Neural cell (in vitro differentiated cells): ENCODE measurements around the gene GPANK1. TPM values are rescaled to one million over a fixed set of nuclear protein-coding genes. Genes with fewer than 3 reads are reported as not detected.

Source experiments
- H2AFZ ChIP-seq: fragments of 200-600, 300-800 bp; sonication (generic), shearing (Covaris generic); 2 replicates; pipeline ENCODE4 v1.6.0; 2014; ENCODE audit warnings: low read depth, mild to moderate bottlenecking, antibody characterized with exemption, low read length, moderate library complexity
- H3F3A ChIP-seq: fragments of 200-600 bp; shearing (Covaris generic); 2 replicates; pipeline ENCODE4 v1.6.1; 2016; ENCODE audit warnings: mild to moderate bottlenecking, moderate library complexity, mixed read lengths, antibody characterized with exemption, low read length; ENCODE audit not compliant: insufficient read depth, poor library complexity, severe bottlenecking
- H3K27ac ChIP-seq: fragments of 200-600, 300-800 bp; sonication (generic), shearing (Covaris generic); 2 replicates; pipeline ENCODE4 v1.5.1; 2014; ENCODE audit warnings: mild to moderate bottlenecking, low read length, moderate library complexity
- H3K27me3 ChIP-seq: fragments of 300-800, 200-600 bp; sonication (generic), shearing (Covaris generic); 2 replicates; pipeline ENCODE4 v1.6.0; 2014; ENCODE audit warnings: mild to moderate bottlenecking, low read depth, low read length, moderate library complexity; ENCODE audit not compliant: insufficient read depth
- H3K36me3 ChIP-seq: fragments of 300-800, 200-600 bp; sonication (generic), shearing (Covaris generic); 2 replicates; pipeline ENCODE4 v1.5.1; 2014; ENCODE audit warnings: mild to moderate bottlenecking, antibody characterized with exemption, low read length, moderate library complexity; ENCODE audit not compliant: insufficient read depth
- H3K4me2 ChIP-seq: fragments of 300-800, 200-600 bp; sonication (generic), shearing (Covaris generic); 2 replicates; pipeline ENCODE4 v1.6.0; 2014; ENCODE audit warnings: mild to moderate bottlenecking, low read length
- H3K4me3 ChIP-seq: fragments of 300-800, 200-600 bp; sonication (generic), shearing (Covaris generic); 2 replicates; pipeline ENCODE4 v1.5.1; 2014; ENCODE audit warnings: mild to moderate bottlenecking, low read length, moderate library complexity
- H3K79me2 ChIP-seq: fragments of 200-600 bp; shearing (Covaris generic); replicated peaks from 2 replicates; pipeline ENCODE4 v1.6.0; 2014; ENCODE audit warnings: mild to moderate bottlenecking, low read length, moderate library complexity; ENCODE audit not compliant: insufficient read depth
- H3K9ac ChIP-seq: fragments of 300-800, 200-600 bp; sonication (generic), shearing (Covaris generic); 2 replicates; pipeline ENCODE4 v1.6.1; 2016; ENCODE audit warnings: mild to moderate bottlenecking, low read length, mixed read lengths
- H3K9me2 ChIP-seq: fragments of 200-600 bp; shearing (Covaris generic); 2 replicates; pipeline ENCODE4 v1.6.1; 2016; ENCODE audit warnings: mild to moderate bottlenecking, low read length, mixed read lengths; ENCODE audit not compliant: insufficient read depth
- H3K9me3 ChIP-seq: fragments of 200-600, 300-800 bp; sonication (generic), shearing (Covaris generic); 2 replicates; pipeline ENCODE4 v1.6.1; 2016; ENCODE audit warnings: mild to moderate bottlenecking, mixed run types, low read length, moderate library complexity, mixed read lengths
- H4K20me1 ChIP-seq: fragments of 200-600 bp; shearing (Covaris generic); 2 replicates; pipeline ENCODE4 v1.6.1; 2016; ENCODE audit warnings: mild to moderate bottlenecking, mixed run types; ENCODE audit not compliant: insufficient read depth
- CTCF ChIP-seq: fragments of 450-650 bp; IDR thresholded peaks from 2 replicates; pipeline ENCODE4 v1.5.1; 2014; ENCODE audit warnings: antibody characterized with exemption, mild to moderate bottlenecking, moderate library complexity; ENCODE audit not compliant: poor library complexity, severe bottlenecking
- EP300 ChIP-seq: fragments of 450-650 bp; conservative IDR thresholded peaks from 2 replicates; pipeline ENCODE4 v1.6.1; 2014; ENCODE audit warnings: antibody characterized with exemption, mild to moderate bottlenecking, moderate library complexity; ENCODE audit not compliant: poor library complexity, severe bottlenecking
- EZH2 ChIP-seq: fragments of 200-600, 300-800 bp; shearing (Covaris generic), sonication (generic); IDR thresholded peaks from 2 replicates; pipeline ENCODE4 v1.6.1; 2014; ENCODE audit warnings: antibody characterized with exemption, low read length, borderline replicate concordance, mild to moderate bottlenecking; ENCODE audit not compliant: insufficient read depth, poor library complexity, severe bottlenecking
- MXI1 ChIP-seq: fragments of 450-650 bp; conservative IDR thresholded peaks from 2 replicates; pipeline ENCODE4 v1.6.1; 2014; ENCODE audit warnings: antibody characterized with exemption, mild to moderate bottlenecking; ENCODE audit not compliant: poor library complexity, severe bottlenecking
- POLR2AphosphoS5 ChIP-seq: IDR thresholded peaks from 2 replicates; pipeline ENCODE4 v1.6.1; 2012
- RAD21 ChIP-seq: fragments of 450-650 bp; conservative IDR thresholded peaks from 2 replicates; pipeline ENCODE4 v1.6.1; 2014; ENCODE audit warnings: antibody characterized with exemption, mild to moderate bottlenecking, moderate library complexity
- SMC3 ChIP-seq: fragments of 450-650 bp; conservative IDR thresholded peaks from 2 replicates; pipeline ENCODE4 v1.6.1; 2014; ENCODE audit warnings: antibody characterized with exemption, mild to moderate bottlenecking, moderate library complexity; ENCODE audit not compliant: poor library complexity
- TAF1 ChIP-seq: IDR thresholded peaks from 2 replicates; pipeline ENCODE4 v1.6.1; 2012; ENCODE audit warnings: low read depth
- polyA plus RNA-seq: library from polyadenylated mRNA; depleted of rRNA; stranded (reverse); fragments of >200 nt; gene quantifications from 2 replicates; pipeline ENCODE4 v1.2.3, GENCODE V29; 2014
- TF ChIP-seq, protein P1 (sequence below): IDR thresholded peaks from 2 replicates; pipeline ENCODE4 v1.6.1; 2012; ENCODE audit warnings: borderline replicate concordance

GPANK1 gene
- polyA plus RNA-seq, 1 donor from 2014 or later: 18.4 TPM

GRCh38 chr6:31690231-31691077 lies 25.7 kb upstream of the GPANK1 start:
- no peaks in the 10 kb centered on the region for H3K27me3 ChIP-seq
- H3F3A ChIP-seq: no peaks in the 10 kb centered on the region

DNA sequence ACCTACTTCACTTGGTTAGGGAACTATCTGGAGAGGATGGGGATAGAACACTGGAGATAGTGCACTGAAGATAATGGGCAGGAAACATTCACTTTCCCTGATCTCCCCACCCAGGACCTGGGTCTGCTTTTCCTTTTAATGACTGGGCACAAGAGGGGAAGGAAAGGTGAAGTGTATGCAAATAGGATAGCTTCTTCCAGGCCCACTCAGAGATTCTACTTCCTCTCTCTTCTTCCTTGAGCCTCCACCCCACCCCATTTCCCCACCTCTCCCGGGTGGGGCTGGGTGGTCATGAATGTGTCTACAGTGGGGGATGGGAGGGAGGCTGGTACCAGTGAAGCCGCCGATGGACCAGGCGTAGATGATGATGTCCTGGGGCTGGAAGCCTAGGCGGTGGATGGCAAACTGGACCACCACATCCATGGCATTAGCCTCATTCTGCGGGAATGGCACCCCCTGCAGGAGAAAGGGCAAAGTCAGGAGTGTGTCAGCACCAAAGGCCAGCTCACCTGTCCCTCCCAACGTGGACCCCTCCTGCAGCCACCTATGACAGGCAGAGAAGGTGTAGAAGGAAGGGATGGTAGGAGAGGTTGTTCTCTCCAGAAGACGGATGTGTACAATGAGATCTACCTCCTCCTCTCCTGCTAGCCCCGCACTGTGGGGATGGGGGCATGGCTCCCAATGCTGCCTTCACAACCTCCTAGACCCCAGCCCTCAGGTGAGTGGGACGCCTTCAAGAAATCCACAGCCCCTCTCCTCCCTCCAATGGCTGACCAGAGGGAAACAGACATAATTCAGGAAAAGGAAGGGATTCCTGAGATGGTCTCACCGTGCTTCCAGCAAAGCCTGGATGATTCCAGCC lies 24.7 kb upstream of the GPANK1 start:
- Histone ChIP-seq H3K27ac (no peak overlapping the region), H2AFZ (no peak overlapping the region), H3K9ac (no peak overlapping the region)
- no peak for TF ChIP-seq CTCF
- no peak for TF ChIP-seq SMC3
- no peak for TF ChIP-seq TAF1
- TF ChIP-seq MXI1: no peak
- TF ChIP-seq EP300: no peak
- TF ChIP-seq EZH2: no peak

More at GRCh38 chr6:31690231-31691077, 25.7 kb upstream of the GPANK1 start:
- no peaks in the 10 kb centered on the region for H4K20me1 ChIP-seq
- no peak overlapping the region for H2AFZ ChIP-seq
- no peaks in the 10 kb centered on the region for H3K9me3 ChIP-seq
- H3K36me3 ChIP-seq: no peaks in the 10 kb centered on the region
- no peaks in the 10 kb centered on the region for H3K9me2 ChIP-seq
- TF ChIP-seq EZH2 (no peak), SMC3 (no peak), CTCF (no peak), EP300 (no peak), RAD21 (no peak), POLR2AphosphoS5 (no peak), TAF1 (no peak), MXI1 (no peak)
- TF ChIP-seq, protein P1, sequence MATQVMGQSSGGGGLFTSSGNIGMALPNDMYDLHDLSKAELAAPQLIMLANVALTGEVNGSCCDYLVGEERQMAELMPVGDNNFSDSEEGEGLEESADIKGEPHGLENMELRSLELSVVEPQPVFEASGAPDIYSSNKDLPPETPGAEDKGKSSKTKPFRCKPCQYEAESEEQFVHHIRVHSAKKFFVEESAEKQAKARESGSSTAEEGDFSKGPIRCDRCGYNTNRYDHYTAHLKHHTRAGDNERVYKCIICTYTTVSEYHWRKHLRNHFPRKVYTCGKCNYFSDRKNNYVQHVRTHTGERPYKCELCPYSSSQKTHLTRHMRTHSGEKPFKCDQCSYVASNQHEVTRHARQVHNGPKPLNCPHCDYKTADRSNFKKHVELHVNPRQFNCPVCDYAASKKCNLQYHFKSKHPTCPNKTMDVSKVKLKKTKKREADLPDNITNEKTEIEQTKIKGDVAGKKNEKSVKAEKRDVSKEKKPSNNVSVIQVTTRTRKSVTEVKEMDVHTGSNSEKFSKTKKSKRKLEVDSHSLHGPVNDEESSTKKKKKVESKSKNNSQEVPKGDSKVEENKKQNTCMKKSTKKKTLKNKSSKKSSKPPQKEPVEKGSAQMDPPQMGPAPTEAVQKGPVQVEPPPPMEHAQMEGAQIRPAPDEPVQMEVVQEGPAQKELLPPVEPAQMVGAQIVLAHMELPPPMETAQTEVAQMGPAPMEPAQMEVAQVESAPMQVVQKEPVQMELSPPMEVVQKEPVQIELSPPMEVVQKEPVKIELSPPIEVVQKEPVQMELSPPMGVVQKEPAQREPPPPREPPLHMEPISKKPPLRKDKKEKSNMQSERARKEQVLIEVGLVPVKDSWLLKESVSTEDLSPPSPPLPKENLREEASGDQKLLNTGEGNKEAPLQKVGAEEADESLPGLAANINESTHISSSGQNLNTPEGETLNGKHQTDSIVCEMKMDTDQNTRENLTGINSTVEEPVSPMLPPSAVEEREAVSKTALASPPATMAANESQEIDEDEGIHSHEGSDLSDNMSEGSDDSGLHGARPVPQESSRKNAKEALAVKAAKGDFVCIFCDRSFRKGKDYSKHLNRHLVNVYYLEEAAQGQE: no peak
- H3K4me3 ChIP-seq: no peak overlapping the region
- no peak overlapping the region for H3K4me2 ChIP-seq
- no peak overlapping the region for H3K9ac ChIP-seq
- no peaks in the 10 kb centered on the region for H3K79me2 ChIP-seq
- H3K27ac ChIP-seq: no peak overlapping the region

More for the DNA sequence above, 24.7 kb upstream of the GPANK1 start:
- Histone ChIP-seq H3K4me3 (no peak overlapping the region), H3F3A (no peaks in the 10 kb centered on the region), H3K36me3 (no peaks in the 10 kb centered on the region), H4K20me1 (no peaks in the 10 kb centered on the region), H3K9me3 (no peaks in the 10 kb centered on the region), H3K79me2 (no peaks in the 10 kb centered on the region), H3K4me2 (no peak overlapping the region), H3K9me2 (no peaks in the 10 kb centered on the region), H3K27me3 (no peaks in the 10 kb centered on the region)
